Right ventricle myocardium inferior (tissue), 1 donor: ENCODE data around the gene RUNX3. TPM values are rescaled to one million over a fixed set of nuclear protein-coding genes. Genes with fewer than 3 reads are reported as not detected.

Experiments used
- ATAC-seq: fragments of 200-7000 bp; cut with Tn5 transposase; one replicate; pipeline ENCODE4 v1.9.1; 2020; ENCODE audit warnings: mild to moderate bottlenecking, moderate library complexity
- DNase-seq: peaks from one replicate; pipeline ENCODE4 v3.0.0; 2021; ENCODE audit errors: missing footprints
- intact Hi-C: fragments of 100-400 bp; cut with DNase I; formaldehyde crosslinking; loops from one replicate; pipeline ENCODE4 v1.11.0; 2022
- total RNA-seq: library from RNA; stranded (reverse); fragmentation: NEBNext Ultra II Directional; extraction: Animal tissue kit (Norgen Biotek cat#: 25700); gene quantifications from one replicate; pipeline ENCODE4 v1.2.1, GENCODE V29; 2021
- donor health status: DM: no; HTN: yes; CAD: no; lungs with severe emphysema.

Gene RUNX3
- total RNA-seq, 1 donor from 2014 or later, result 1.8 TPM

DNA sequence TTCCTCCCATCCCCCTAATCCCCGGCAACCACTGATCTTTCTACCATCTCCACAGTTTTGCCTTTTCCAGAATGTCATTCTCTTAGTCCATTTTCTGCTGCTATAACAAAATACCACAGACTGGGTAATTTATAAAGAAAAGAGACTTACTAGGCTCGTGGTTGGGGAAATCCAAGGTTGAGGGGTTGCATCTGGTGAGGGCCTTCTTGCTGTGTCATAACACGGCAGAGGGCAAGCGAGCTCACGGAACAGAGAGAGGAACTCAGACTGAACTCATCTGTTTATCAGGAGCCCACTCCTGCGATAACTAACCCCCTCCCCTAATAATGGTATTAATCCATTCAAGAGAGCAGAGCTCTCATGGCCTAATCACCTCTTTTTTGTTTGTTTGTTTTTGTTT, 52.0 kb downstream of the RUNX3 start:
- intact Hi-C loops, result no loop called here
- DNase-seq (no peak), ATAC-seq (no peak)

DNA sequence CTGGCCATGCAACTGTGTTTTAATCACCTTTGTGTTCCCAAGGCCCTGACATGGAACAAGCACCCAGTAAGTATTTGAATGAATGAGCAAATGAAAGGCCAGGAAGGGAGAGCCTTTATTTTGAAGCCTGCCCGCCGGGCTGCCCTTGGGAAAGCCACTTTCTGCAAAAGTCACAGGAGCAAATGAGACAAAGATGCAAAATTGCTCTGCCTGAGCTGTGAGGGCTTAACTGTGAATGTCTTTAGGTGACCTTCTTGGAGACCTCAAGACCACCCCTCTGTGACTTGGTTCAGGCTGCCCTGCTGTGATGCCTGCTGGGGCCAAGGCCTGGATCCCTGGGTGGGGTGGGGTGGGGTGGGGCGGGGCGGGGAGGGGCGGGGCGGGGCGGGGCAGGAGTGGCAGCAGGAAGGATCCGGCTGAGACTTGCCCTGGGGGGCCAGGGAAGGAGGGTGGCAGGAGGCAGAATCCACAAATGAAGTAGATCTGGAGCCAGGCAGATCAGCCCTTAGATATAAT, 54.0 kb downstream of the RUNX3 start:
- ATAC-seq (no peak), DNase-seq (no peak)
- intact Hi-C loops, result no loop called here

- ATAC-seq, result no peak
- intact Hi-C loops, result no loop called here
- no peak for DNase-seq
Measured at GRCh38 chr1:24875257-24875656, 54.8 kb downstream of the RUNX3 start.

GRCh38 chr1:24874611-24875234, 55.4 kb downstream of the RUNX3 start:
- DNase-seq (no peak), ATAC-seq (no peak)
- intact Hi-C loops, result no loop called here

DNA sequence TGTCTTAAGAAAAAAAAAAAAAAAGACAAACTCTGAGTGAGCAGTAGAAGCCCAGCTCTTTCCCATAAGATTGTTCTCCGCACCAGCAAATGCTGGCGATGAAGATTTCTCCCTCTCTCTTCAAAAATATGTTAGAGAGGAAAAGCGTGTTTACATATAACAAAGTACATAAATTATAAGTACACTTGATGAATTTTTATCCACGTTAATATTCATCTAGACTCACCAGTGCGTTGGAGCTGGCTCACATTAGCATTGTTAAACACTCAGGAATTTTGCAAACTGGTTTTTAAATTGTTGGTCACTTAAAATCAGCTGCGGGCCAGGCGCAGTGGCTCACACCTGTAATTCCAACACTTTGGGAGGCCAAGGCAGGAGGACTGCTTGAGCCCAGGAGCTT, 56.0 kb downstream of the RUNX3 start:
- intact Hi-C loops, result no loop called here
- no peak for ATAC-seq
- DNase-seq, result no peak

DNA sequence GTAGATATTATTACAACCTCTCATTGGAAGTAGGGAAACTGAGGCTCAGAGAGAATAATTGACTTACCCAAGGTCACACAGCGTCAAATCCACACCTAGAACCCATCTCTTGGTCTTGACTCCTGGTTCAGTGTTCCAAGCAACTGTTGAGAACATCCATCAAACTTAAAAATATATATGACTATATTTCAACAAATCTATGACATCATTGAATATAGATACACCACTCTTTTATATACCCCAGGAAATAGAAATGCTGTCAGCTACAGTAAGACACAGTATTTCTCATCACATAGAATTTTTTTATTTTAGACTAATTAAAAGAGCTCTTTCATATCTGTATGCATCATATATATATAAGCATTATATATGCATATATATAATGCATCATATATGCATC, 56.9 kb downstream of the RUNX3 start:
- DNase-seq, result no peak
- ATAC-seq, result no peak

DNA sequence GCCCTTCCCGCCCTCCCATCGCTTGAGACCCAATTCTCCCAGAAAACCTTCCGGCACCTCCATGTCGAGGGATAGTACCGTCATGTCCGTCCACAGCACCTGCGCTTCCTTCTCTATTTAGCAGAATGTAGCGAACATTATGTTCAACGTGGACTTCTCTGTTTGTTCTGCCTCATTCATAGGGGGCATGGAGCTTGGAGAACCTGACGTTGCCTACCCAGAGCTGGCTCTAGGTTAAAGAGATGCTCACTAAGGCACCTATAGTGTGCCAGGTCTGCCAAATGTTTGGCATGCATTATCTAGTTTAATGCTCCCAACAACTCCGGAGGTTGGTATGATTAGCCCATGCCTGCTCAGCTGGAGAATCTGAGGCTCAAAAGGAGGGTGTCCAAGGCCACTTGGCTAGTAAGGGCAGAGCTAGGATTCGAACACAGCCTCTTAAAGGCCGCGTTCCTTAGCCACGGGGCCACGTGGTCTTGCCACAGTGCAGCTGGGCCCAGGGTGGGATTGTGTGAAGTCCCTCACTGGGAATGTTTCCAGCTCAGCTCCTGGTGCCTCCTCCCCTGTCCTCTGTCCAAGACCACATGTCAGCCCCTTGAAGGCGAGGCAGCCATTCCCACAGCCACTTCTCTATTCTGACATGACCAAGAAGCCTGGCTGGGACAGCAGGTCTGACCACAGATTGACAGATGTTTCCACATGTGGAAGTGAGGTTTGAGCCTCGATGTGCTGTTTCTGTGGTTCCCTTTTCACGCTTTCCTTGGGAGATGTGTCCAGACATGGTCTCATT, 57.8 kb downstream of the RUNX3 start:
- intact Hi-C loops, result no loop called here
- DNase-seq (no peak), ATAC-seq (peak; percentile 57)

More for the DNA sequence above, 56.9 kb downstream of the RUNX3 start:
- intact Hi-C loops, result no loop called here

GRCh38 chr1:24871306-24871901, 58.7 kb downstream of the RUNX3 start:
- DNase-seq, result no peak
- no peak for ATAC-seq
- intact Hi-C loops, result no loop called here

DNA sequence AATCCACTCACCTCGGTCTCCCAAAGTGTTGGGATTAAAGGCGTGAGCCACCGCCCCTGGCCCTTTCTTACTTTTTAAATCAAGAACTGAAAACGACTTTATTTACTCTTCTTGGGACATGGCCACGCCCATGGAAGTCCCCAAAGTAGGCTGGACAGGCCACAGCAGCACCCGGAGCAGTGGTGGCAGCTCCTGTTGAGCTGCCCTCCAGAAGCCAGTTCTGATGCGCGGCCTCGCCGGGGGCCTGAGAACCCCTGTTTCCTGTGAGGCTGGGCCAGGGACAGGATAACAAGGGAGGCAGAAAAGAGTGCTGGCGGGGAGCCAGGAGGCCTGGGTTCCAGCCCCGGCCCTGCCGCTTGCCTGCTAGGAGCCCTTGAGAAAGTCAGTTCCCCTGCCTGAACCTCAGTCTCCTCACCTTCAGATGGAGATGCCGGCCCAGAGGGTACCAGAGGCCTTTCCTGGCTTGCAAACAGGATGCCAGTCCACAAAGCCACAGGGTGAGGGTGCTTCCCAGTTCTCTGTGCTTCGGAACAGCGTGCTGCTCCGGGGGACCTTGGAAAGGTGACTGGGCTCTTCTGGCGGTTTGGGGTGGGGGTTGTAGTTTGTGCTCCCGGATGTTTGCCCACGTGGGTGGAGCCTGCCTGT, 59.4 kb downstream of the RUNX3 start:
- no peak for ATAC-seq
- no peak for DNase-seq
- intact Hi-C loops, result no loop called here

DNA sequence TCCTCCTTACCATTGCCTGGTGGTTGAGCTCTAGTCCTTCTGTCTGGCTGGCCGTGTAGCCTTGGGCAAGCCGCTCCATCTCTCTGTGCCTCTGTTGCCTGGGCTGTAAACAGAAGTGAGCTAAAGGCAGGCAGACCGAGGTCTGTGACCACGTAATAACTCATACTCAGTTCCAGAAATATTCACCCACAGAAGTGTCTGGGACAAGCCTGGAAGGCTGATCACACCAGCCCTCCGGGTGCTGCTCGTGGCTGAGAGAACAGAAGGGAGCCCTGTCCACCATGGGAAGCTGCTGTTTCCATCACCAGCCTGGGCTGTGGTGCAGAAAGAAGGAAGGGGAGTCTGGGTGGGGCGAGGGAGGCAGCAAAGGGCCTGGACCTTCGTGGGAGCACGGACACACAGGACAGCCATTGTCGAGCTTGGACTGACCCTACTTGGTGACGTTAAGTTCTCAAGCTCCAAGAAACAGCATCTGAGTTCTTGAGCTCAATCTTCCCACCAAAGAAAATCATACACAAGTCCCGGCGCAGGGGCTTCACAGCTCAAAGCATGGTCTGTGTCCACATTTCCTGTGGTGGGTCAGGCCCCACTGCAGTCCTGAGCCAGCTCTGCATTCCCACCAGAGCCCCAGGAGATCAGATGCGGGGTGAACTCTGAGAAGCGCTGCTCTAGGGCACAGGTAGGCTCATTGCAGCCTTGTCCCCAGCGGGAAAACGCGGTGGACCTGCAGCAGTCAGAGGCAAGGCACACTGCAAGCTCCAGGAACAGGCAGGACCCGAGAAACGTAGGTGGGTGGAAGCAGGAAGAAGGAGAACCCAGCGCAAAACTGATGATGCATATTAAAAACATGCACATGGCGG, 61.8 kb downstream of the RUNX3 start:
- no peak for ATAC-seq
- DNase-seq, result no peak
- intact Hi-C loops, result no loop called here

DNA sequence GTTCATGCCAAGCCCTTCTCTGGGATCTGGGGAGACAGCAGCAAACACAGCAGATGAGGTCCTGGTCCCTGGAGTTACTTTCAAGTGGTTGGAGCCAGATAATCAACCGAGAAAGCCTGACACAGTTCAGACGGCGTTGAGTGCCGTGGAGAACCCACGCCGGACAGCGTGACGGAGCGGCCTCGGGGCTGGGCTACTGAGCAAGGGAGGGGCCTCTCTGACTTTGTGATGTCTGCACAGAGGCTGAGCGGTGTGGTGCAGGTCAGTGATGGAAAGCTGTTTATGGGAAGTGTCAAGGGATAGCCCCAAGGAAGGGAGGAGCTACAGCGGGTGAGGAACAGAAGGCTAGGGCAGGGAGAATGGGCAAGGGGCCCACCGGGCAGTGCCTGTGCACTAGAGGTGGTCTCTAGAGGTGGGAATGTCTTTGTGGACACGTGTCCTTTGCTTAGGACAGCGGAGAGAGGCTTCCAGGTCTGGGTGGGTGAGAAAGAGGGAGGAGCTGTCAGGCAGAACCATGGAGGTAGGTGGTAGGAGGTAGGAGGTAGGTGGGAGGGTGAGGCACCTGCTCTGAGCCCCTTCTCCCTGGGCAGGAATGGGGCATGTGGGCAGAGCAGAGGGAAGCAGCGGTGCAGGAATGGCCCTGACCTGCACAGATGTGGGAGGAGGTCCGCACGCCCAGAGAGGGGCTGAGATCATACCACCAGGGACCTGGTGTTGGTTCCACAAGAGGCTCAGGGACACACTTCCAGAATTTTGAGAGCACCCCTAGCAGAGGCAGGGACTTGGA, 62.8 kb downstream of the RUNX3 start:
- intact Hi-C loops, result no loop called here
- no peak for ATAC-seq

GRCh38 chr1:24866211-24867083, 63.6 kb downstream of the RUNX3 start:
- DNase-seq (no peak), ATAC-seq (no peak)
- intact Hi-C loops, result no loop called here

More for the DNA sequence above, 62.8 kb downstream of the RUNX3 start:
- no peak for DNase-seq

- ATAC-seq, result no peak
Measured at GRCh38 chr1:24865587-24865986, 64.5 kb downstream of the RUNX3 start.

DNA sequence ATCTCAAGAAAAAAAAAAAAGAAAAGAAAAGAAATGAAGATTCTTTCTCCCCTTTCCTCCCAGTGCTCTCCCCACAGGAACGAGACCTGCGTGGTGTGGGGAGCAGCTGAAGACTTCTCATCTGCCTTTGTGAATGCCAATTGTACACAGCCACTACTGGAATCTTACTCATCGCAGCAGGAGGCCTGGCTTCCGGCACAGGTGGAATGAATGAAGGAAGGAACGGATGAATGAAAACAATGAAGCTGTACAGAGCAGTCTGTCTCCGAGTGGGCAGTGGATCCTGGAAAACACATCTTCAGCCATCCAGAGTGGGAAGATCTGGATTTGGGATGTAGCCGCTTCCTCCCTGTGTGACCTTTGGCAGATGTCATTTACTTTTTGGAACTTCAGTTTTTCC, 64.9 kb downstream of the RUNX3 start:
- DNase-seq (no peak), ATAC-seq (no peak)
- intact Hi-C loops, result no loop called here

More at GRCh38 chr1:24865587-24865986, 64.5 kb downstream of the RUNX3 start:
- DNase-seq, result no peak
- intact Hi-C loops, result no loop called here

DNA sequence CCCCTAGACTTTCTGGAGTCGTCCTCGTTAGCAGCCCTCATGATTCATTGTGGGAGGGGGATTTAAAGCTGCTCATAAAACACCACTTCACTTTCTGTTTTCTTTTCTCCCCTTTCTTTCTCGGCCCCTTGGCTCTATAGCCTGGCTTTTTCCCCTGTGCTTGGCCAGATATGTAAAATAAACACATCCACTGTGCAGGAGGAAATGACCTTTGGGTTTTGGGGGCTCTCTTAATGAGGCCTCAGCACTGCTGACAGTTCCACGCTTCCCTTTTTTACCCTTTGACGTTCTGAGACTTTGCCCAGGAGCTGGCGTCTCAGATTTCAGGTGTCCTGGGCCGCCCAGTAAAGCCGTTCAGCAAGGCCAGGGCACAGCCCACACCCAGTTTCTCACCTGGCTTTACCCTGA, 65.7 kb downstream of the RUNX3 start:
- DNase-seq (no peak), ATAC-seq (no peak)
- intact Hi-C loops, result no loop called here

- no peak for ATAC-seq
- intact Hi-C loops, result no loop called here
Measured at GRCh38 chr1:24862775-24863483, 67.1 kb downstream of the RUNX3 start.

More at GRCh38 chr1:24862775-24863483, 67.1 kb downstream of the RUNX3 start:
- no peak for DNase-seq
